Stimulated activated CD8-positive, alpha-beta memory T cell treated with anti-CD3 and anti-CD28 coated beads, Interleukin-4, amount 100 ng/mL, for 48 hours (primary cell): ENCODE data around the gene SLC25A25.
"Not testable (repeated sequence)": the region's sequence is repeated elsewhere in the genome, so short reads cannot be mapped to it uniquely, and the experiment has no call there.

Source experiments
- DNase-seq: peaks from one replicate; pipeline ENCODE4 v3.0.0-alpha.2; 2020

SLC25A25 gene

DNA sequence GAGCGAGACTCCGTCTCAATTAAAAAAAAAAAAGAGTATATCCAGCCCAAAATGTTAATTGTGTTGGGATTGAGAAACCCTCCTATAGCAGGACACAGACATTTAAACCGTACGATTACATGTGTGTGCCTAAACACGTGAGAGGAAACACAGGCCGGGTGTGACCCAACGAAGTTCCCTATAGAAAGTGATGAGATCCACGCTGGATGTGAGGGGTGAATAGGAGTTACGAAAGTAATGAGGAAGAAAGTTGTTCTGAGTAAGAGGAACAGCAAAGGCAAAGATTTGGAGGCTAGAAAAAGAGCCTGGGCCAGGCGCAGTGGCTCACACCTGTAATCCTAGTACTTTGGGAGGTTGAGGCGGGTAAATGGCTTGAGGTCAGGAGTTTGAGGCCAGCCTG is 14.5 kb upstream of the SLC25A25 start:
- DNase-seq = no peak

DNA sequence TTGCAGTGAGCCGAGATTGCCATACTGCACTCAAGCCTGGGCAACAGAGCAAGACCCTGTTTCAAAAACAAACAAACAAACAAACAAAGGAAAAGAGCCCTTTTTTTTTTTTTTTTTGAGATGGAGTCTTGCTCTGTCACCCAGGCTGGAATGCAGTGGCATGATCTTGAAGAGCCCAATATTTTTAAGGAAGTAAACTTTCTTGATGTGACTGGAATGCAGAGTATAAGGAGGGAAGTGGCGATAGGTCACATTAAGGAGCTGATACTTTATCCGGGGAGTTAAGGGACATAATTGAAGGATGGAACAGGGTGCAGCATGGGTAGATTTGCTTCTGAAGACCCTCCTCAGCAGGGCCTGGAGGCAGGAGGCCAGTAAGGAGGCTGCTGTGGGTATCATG is 13.9 kb upstream of the SLC25A25 start:
- DNase-seq = no peak

DNA sequence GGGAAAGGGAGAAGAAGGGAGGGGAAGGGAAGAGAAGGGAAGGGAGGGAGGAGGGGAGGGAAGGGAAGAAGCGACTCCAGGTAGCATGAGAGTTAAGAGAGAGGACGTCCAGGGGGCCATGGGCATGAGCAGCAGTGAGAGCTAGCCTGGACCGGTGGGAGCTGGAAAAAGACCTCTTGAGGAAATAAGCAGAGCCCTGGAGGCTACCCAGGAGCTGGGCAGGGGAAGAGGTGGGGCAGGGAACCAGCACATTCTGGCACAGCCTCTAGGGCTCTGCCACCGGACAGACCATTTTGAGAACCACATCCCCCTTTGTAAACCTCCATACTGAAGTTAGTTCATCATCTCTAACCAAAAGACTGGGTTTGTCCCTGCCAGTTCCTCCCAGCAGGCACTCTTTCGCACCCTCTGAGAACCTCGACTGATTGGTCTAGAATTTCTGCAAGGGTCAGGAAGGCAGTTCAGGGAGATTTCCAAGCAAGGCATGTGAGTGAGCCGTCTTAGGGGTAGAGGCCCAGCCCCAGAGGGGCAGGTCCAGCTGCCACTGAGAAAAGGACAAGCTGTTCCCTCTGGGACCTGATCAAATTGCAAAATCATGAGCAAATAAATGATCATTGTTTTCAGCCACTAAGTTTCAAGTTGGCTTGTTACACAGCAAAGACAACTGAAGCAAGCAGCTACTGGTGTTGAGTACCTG is 12.5 kb upstream of the SLC25A25 start:
- DNase-seq = no peak

DNA sequence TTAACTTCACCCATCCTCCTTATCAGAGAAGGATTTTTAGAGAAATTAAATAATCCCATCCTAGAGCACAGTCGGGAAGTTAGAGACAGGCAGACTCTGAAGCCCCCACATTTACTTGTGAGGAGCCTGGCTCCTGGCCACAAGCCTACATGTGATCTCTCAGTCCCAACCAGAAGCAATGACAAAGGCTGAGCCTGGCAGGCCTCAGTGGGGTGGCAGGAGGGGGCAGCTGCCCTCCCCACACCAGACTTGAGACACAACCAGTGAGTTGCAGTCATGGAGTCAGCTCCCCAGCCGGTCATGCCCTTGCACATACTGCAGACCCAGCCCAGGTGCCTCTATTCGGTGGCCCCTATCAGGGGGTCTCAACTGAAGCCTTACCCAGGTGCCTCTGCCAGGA is 11.9 kb upstream of the SLC25A25 start:
- no peak for DNase-seq

DNA sequence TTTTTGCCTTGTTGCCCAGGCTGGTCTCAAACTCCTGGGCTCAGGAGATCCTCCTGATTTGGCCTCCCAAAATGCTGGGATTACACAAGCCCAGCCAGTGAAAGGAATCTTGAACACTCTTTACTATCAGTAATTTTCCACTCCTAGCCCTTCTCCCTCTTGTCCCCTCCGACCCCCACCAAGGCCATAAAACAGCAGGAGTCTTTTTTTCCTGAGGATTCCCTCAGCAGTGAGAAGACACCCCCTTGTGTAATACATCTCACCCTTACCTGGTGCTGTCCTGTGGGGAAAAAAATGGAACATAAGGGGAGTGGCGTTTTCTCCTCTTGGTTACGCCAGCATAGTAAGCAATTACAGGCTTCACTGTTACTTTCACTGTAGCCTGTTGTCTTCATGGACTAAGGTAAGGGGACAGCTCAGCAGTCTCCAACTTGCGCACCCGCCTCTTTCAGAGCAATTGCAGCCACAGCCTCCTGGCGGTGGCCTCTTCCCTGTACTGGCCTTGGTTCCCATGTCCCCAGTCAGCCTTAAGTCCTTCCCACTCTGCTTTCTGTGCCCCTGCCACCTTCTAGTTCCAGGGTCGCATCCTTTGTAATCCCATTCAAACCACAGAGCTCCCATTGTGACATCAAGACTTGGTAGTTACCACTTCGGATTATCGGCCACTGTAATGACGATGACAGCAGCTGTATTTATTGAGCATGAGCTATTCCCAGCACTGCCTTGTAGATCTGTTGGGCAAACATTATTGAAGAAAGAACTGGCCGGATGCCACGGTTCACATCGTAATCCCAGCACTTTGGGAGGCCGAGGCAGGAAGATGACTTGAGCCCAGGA is 10.9 kb upstream of the SLC25A25 start:
- DNase-seq = no peak

DNA sequence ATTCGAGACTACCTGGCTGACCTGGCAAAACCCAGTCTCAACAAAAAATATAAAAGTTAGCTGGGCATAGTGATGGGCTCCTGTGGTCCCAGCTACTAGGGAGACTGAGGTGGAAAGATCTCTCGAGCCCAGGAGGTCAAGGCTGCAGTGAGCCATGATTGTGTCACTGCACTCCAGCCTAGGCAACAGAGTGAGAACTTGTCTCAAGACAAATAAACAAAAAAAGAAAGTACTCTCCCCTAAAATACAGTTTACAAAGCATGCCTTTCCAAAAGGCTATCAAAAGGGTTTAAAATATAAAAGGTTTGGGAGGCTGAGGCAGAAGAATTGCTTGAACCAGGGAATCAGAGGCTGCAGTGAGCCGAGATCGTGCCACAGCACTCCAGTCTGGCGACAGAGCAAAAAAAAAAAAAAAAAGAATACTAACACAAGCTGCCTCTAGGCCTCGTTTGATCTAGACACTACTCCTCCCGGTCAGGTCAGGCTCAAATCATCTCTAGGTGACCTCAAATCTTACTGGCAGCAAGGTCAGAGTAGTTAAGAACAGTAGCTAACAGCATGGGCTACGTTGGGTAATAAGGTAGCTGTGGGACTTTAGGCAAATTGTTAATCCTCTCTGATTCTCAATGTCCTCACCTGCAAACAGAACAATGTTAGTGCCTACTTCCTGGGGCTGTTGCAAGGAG is 10.2 kb upstream of the SLC25A25 start:
- no peak for DNase-seq

DNA sequence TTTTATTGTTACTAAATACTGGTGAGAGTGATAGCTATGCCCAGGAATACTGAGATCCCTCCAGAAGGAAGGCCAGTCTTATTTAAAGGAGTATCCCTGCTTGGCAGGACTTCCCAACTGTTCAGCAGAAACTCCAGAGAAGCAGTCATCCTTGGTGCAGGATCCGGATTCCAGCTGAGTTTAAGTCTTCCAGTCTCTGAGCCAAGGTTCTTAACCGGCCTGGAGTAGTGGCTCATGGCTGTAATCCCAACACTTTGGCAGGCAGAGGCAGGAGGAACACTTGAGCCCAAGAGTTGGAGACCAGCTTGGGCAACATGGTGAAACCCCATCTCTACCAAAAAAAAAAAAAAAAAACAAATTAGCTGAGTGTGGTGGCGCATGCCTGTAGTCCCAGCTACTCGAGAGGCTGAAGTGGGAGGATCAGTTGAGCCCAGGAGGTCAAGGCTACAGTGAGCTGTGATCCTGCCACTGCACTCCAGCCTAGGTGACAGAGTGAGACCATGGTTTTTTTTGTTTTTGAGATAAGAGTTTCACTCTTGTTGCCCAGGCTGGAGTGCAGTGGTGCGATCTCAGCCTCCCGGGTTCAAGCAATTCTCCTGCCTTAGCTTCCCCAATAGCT is 8.6 kb upstream of the SLC25A25 start:
- no peak for DNase-seq

DNA sequence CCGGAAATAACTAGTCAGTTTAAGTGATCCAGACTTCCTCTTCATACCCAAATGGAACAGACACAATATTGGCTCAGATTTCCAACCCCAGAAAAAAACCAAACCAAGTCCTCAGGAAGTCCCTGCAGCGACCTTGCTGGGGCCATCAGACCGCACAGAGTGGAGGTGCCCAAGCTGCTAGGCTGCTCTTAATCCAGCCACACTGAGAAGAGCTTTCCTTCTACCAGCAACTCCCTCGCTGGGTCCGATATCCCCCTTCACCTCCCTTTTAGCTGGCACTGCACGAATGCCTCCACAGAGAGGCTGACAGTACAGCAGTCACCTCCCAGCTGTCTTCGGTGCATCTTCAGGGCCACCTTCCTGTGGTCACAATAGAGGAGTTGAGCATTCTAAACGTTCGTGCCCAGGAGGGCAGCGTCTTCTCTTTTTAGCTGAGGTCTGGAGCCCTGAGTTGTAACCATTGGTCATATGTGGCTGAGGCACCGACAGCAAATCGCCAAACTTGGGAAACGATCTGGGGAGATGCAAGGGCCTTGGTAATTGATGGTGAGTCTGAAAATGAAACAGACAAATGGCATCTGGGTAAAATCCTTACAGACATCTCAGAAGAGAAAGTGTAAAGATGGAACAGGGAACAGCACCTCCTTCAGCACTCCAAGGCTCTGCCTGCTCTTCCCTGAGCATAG is 6.6 kb upstream of the SLC25A25 start:
- no peak for DNase-seq

DNA sequence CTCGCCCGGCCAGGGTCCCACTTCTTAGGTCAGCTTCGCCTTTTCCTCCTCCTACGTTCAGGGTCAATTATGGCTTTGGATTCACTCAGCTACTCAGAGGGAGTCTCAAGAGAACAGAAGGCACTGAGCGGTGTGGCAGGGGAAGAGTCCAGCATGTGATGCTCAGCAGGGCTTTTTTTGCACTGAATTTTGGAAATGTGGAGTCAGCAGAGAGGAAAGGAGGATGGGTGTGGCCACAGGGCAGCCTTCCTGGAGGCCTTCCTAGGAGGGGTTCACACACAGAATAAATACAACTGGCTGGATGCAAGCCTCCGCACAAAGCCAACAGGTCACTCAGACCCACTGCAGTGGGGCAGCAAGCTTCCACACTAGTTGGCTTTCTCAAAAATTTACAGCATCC is 5.8 kb upstream of the SLC25A25 start:
- DNase-seq = no peak

DNA sequence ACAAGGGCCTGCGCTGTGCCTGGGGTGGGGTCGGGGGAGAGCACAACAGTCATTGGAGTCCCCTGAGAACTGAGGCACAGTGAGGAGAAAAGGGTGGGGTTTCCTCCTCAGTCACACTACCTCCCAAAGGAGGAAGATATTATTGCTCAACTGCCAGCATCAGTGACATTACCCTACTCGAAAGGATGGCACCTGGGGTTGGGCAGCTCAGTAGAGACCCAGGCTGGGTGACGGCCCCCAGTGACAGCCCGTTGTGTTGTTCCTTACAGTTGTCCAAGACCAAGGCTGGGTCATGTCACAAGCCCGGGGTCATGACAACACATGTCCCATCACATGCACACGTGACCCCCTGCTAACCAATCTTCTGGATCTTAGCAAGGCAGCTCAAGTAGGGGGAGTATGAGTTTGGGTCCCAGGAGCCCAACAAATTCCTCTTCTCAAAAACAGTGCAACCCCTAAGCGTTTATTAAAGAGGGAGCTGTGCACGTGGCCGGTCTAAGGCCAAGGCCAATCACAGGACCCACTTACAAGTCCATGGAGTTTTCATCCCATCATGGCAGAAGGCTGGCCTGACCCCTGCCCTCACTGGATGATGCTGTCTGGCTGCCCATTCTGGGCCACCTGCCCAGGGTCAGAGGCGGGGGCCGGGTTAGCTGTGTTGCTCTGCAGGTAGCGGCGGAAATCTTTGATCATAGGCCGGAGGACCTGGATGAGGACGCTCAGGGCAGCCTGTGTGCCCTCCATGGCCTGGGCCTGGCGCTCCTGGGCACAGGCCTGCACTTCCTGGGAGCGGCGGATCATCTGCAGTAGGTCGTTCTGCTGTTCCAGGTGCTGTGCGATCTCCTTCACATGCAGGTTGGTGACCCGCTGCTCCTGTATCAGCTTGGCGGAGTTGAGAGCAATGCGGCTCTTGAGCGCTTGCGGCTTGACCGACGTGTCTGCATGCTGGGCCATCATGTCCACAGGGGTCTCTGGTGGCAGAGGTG is 4.9 kb upstream of the SLC25A25 start:
- no peak for DNase-seq

DNA sequence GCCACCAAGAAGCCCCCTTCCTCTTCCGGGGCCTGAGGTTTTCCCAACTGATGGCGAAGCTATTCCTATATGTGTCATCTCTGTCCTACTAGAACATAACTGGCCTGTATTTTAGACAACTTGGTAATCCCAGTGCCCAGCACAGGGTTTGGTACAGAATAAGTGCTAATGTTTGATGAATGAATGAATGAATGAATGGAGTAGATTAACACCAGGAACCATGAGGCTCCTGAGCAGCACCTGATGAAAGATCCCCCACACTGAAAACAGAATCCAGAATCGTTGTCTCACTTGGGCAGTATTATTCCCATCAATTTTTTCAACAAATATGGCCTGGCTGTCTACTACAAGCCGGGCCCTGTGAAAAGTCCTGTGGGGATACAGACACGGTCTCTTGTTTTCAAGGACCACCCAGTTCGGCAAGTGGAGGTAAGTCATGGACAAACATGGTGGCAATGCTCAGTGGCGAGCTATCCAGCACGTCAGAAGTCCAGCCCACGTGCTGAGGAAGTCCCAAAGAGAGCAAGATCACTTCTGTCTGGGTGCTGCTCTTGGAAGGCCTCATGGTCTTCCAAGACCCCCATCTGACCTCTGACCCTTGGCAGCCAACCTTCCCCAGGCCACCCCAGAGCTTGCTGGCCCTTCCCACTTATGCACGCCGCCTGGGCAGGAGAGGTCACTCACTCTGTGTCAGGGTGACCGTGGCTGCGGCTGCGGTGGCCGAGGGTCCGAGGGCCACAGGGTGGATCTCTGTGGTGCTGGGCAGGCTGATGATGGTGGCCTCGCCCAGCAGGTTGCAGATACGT is 1.9 kb upstream of the SLC25A25 start:
- no peak for DNase-seq

DNA sequence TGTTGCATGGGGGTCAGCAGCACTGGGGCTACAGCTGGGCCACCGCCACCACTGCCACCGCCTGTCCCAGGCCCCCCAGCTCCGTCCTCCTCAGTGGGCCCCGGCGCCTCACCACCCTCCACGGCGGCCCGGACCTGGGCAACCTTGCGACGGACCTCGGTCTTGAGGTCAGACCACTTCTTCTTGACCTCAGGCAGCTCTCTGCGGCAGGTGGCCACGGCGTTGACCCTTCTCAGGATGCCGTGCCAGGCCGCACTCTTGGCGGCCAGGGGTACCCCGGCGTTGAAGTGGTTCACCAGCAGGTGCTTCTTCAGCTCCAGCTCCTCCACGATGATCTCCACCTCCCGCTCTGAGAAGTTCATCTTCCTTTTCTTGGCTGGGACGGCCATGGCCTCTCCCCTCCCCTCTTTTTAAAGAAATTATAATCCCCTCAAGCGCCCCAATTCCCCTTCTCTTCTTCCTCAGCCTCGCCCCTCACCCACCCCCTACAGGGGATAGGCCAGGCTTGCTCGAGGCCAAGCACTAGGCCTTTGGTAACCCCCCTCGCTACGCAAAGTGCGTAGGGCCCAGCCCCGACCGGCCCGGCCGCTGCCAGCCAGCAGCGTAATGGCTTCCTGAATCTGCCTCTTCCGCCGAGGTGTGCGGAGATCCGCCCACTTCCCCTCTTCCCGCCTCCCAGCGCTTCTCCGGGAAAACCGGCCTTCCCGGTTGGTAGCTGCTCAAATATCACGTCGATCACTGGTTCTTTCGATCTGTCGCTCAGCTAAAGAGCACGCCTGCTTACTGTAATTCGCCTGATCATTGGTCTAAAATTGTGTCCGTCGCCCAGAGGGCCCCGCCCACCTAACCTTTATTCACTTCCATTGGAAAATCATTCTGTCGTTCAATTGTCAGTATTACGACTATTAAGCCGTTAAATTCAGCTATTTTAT is 1.1 kb upstream of the SLC25A25 start, which contains the start of gene NAIF1:
TSS of gene NAIF1 (minus strand) at position 608 of the 932 bp plus-strand sequence. CDS start at position 389, 219 bp downstream.
- DNase-seq = peak; percentile 97

DNA sequence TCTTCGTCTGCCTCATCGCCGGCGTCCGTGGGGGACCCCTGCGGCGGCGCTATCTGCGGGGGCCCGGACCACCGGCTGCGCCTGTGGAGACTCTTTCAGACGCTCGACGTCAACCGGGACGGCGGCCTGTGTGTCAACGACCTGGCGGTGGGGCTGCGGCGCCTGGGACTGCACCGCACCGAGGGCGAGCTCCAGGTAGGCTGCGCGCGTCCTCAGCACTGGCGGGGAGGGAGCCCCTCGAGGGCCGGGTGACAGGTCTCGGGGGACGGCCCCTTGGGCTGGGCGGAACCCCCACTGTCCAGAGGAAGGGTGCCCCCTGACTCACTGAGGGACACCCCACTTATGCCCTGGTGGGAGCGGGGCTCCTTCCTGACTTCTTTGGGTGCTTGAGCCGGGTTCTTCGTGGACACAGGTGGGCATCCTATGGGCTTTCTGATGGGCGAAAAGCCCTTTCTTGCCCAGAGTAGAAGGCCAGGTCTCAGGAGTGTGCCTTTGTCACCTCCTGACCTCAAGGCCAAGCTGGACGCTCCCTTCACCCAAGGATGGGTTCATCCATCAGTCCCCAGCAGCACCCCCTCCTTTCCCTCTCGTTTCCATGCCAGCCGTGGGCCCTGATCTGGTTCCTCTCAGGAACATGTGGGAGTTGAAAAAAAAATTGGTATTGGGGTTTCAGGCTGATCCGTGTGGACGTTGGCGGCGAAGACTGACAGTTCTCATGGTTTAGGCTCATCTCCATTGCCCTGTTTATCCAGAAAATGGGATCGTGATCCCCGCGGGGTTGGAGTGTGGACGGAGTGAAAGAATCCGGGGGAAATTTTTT is 564 bp downstream of the SLC25A25 start:
- DNase-seq = peak; percentile 60

DNA sequence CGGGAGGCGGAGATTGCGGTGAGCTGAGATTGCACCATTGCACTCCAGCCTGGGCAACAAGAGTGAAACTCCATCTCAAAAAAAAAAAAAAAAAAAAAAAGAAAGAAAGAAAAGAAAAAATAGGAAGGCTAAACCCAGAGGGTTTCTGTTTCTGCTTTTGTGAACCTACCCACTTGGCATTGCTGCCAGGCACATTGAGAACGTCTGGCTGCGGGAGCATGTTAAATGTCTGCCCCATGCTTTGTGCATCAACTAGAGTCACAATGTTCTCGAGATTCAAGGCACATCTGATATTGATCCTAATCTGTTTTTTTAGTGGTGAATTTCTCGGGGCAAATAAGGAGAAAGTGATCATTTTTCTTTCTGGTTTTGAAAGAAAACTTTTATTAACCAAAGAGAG is 2.8 kb downstream of the SLC25A25 start:
- DNase-seq = no peak

DNA sequence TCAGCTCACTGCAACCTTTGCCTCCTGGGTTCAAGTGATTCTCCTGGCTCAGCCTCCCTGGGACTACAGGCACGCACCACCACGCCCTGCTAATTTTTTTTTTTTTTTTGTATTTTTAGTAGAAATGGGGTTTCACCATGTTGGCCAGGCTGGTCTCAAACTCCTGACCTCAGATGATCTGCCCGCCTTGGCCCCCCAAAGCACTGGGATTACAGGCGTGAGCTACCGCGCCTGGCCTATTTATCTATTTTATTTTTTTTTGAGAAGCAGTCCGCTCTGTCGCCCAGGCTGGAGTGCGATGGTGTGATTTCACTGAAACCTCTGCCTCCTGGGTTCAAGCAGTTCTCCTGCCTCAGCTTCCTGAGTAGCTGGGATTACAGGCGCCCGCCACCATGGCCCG is 3.4 kb downstream of the SLC25A25 start:
- DNase-seq = not testable (repeated sequence)

DNA sequence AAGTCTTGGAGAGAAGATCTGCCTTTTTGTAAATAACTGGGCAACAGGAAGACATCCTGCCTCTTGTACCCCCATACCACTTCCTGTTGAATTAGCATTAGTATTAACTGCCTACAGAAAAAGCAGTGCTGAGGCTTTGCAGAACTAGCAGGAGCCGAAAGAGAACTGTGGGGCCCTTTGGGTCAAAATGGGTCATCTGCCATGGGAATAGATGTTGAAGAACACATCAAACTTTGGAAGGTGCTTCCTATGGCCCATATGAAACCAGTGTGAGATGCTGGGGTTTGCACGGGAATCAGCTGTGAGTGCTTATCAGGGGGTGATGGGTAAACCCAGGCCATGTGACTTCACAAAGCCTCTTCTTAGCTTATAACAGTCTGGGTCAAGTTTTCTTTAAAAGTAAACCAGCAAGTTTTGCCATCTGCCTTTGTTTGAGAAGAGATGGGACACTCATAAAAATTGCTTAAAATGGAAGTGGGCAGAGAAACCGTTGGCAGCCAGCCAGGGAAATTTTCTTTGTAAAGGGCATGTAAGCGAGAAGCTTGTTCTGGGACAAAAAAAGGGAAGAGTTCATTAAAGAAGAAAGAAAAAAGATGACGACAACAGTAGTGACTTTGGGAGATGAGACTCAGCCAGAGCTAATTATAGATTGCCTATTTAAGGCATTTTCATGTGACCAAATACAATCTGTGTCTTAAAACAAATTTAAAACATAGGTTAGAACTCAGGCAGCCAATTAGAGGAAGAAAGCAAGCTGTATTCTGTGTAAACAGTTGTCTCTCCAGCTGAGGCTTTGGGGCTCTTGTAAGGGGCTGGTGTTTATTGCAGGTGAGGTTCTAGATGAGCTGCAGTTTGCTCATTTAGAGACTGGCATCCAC is 4.4 kb downstream of the SLC25A25 start:
- peak; percentile 69 for DNase-seq

DNA sequence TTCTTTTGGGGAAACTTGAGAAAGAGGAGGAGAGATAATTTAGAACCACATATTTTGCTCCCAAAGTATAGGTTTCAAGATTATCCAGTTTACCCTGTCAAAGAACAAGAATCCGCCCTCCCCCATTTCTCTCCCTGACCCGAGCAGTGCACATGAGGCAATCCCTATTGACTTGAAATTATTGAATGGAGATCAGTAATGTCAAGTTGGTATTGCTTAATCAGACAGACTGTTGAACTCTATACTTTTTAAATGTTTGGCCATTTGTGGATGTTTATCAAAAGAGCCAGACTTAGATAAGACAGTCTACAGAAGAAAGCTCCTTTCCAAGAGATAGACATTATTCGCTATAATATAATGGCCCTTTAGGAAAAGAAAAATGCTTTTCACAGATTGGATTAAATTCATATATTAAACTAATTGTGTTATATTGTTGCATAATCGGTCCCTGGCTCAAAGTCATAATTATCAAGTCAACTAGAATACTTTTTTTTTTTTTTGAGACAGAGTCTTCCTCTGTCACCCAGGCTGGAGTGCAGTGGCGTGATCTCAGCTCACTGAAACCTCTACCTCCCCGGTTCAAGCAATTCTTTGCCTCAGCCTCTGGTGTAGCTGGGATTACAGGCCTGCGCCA is 5.3 kb downstream of the SLC25A25 start:
- DNase-seq = no peak
